ENCODE results near the gene MACROH2A2. TPM values are rescaled to one million over a fixed set of nuclear protein-coding genes. Genes with fewer than 3 reads are reported as not detected.

Gene MACROH2A2
- total and polyA plus RNA-seq, 2 donors from 2014 or later = 16.8 to 21.7 TPM

GRCh38 chr10:70096016-70096704, 43.5 kb downstream of the MACROH2A2 start:
- Histone ChIP-seq H3K27ac (ENCODE audit: low read depth in 2 of 2, low read length in 2 of 2) (no peak overlapping the region), H3K36me3 (ENCODE audit: control insufficient read depth in 2 of 3, insufficient read depth in 3 of 3, low read length in 3 of 3) (peaks cover 9 to 17% (median 11%) of the 10 kb centered on the region in 3 donors), H3K27me3 (ENCODE audit: control insufficient read depth, insufficient read depth, low read length) (no peaks in the 10 kb centered on the region), H3K4me1 (ENCODE audit: control insufficient read depth in 2 of 3, insufficient read depth in 2 of 3, low read depth in 1 of 3, low read length in 3 of 3) (peaks cover 0 to 5% (median 0%) of the 10 kb centered on the region in 3 donors), H3K4me3 (ENCODE audit: low read length in 3 of 3) (no peak overlapping the region), H3K9me3 (ENCODE audit: control insufficient read depth in 2 of 3, insufficient read depth in 1 of 3, low read length in 3 of 3) (no peaks in the 10 kb centered on the region), H3K9ac (ENCODE audit: low read length in 3 of 3) (no peak overlapping the region)
- no peak for DNase-seq
- intact Hi-C loops (cut with DNase I) = no loop called here
- TF ChIP-seq, protein P1, sequence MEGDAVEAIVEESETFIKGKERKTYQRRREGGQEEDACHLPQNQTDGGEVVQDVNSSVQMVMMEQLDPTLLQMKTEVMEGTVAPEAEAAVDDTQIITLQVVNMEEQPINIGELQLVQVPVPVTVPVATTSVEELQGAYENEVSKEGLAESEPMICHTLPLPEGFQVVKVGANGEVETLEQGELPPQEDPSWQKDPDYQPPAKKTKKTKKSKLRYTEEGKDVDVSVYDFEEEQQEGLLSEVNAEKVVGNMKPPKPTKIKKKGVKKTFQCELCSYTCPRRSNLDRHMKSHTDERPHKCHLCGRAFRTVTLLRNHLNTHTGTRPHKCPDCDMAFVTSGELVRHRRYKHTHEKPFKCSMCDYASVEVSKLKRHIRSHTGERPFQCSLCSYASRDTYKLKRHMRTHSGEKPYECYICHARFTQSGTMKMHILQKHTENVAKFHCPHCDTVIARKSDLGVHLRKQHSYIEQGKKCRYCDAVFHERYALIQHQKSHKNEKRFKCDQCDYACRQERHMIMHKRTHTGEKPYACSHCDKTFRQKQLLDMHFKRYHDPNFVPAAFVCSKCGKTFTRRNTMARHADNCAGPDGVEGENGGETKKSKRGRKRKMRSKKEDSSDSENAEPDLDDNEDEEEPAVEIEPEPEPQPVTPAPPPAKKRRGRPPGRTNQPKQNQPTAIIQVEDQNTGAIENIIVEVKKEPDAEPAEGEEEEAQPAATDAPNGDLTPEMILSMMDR (IDR thresholded peaks at IDR 0.05; ENCODE audit: borderline replicate concordance, extremely low read depth, insufficient read depth) = no peak
- FAIRE-seq = no peak

DNA sequence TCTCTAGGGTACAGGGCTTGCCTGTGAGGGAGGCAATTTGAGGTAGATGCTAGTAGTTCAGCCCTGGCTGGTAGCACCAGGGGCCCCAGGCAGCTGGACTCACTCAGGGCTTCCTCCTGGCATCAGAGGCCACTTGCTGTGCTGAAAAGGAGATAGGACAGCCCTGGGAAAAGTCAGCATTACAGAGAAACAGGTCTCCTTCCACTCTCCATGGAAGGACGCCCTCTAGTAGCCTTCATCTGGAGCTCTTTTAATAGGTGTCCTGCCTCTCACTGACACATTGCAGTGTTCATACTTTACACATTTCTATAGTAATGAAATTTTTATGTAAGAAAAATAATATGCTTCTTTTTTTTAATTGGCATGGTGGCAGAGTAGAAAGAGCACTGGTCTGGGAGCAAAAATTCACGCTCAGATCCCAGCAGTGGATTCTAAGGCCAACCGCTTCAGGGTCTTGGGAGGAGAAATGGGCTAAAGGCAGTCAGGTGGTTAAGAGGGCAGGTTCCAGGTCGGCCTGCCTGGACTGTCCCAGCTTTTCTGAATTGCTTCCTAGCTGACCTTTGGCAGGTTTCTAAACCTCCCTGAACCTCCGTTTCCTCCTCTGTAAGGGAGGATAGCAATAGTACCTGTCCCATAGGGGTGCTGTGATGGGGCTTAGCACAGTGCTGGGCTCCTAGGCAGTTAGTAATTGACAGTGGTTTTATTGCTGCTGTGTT, 44.2 kb downstream of the MACROH2A2 start:
- Histone ChIP-seq H3K4me1 (ENCODE audit: control insufficient read depth in 2 of 3, insufficient read depth in 2 of 3, low read depth in 1 of 3, low read length in 3 of 3) (peaks cover 0 to 5% (median 0%) of the 10 kb centered on the region in 3 donors), H3K36me3 (ENCODE audit: control insufficient read depth in 2 of 3, insufficient read depth in 3 of 3, low read length in 3 of 3) (peaks cover 9 to 17% (median 14%) of the 10 kb centered on the region in 3 donors), H3K27ac (ENCODE audit: low read depth in 2 of 2, low read length in 2 of 2) (no peak overlapping the region), H3K9ac (ENCODE audit: low read length in 3 of 3) (no peak overlapping the region), H3K27me3 (ENCODE audit: control insufficient read depth, insufficient read depth, low read length) (no peaks in the 10 kb centered on the region), H3K9me3 (ENCODE audit: control insufficient read depth in 2 of 3, insufficient read depth in 1 of 3, low read length in 3 of 3) (no peaks in the 10 kb centered on the region), H3K4me3 (ENCODE audit: low read length in 3 of 3) (no peak overlapping the region)
- FAIRE-seq = no peak
- DNase-seq = no peak
- TF ChIP-seq, protein P1 (IDR thresholded peaks at IDR 0.05; ENCODE audit: borderline replicate concordance, extremely low read depth, insufficient read depth) = no peak
- intact Hi-C loops (cut with DNase I) = no loop called here

DNA sequence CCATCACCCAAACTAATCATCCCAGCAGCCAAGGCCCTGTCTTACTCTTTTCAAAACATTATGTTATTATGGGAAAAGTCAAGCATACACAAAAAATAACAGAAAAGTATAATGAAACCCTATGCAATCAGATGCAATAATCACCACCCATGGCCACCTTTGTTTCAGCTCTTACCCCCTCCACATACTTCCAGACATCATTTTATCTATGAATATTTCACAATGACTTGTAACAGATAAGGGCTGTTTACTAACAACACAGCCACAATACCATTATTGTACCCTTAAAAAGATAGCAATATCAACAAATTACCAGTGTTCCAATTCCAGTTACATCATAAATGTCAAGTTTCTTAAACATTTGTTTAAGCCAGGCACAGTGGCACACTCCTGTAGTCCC, 44.8 kb downstream of the MACROH2A2 start:
- TF ChIP-seq, protein P1 (IDR thresholded peaks at IDR 0.05; ENCODE audit: borderline replicate concordance, extremely low read depth, insufficient read depth) = no peak
- Histone ChIP-seq H3K27me3 (ENCODE audit: control insufficient read depth, insufficient read depth, low read length) (no peaks in the 10 kb centered on the region), H3K9me3 (ENCODE audit: control insufficient read depth in 2 of 3, insufficient read depth in 1 of 3, low read length in 3 of 3) (no peaks in the 10 kb centered on the region), H3K4me1 (ENCODE audit: control insufficient read depth in 2 of 3, insufficient read depth in 2 of 3, low read depth in 1 of 3, low read length in 3 of 3) (peaks cover 0 to 5% (median 0%) of the 10 kb centered on the region in 3 donors), H3K27ac (ENCODE audit: low read depth in 2 of 2, low read length in 2 of 2) (no peak overlapping the region), H3K4me3 (ENCODE audit: low read length in 3 of 3) (no peak overlapping the region), H3K36me3 (ENCODE audit: control insufficient read depth in 2 of 3, insufficient read depth in 3 of 3, low read length in 3 of 3) (peaks cover 9 to 14% (median 12%) of the 10 kb centered on the region in 3 donors), H3K9ac (ENCODE audit: low read length in 3 of 3) (no peak overlapping the region)
- FAIRE-seq (no peak), DNase-seq (no peak)
- intact Hi-C loops (cut with DNase I) = no loop called here
